Fibroblast of lung (primary cell): Measurements from ENCODE around the gene BEND7. TPM values are rescaled to one million over a fixed set of nuclear protein-coding genes. Genes with fewer than 3 reads are reported as not detected.
"Not testable (repeated sequence)": the region's sequence is repeated elsewhere in the genome, so short reads cannot be mapped to it uniquely, and the experiment has no call there.

Experiments used
- DNase-seq, 2 donors: peaks; one replicate each; pipeline versions ENCODE4 v3.0.0 to v3.0.0-alpha.2; 2010; ENCODE audit warnings: low read depth in 2 of 2
- H2AFZ ChIP-seq: 2 replicates; pipeline ENCODE4 v1.5.1; 2012; ENCODE audit warnings: low read length, control low read depth, inconsistent platforms
- H3K27ac ChIP-seq: 2 replicates; pipeline ENCODE4 v1.5.1; 2011; ENCODE audit warnings: low read length, control low read depth; ENCODE audit not compliant: insufficient read depth
- H3K27me3 ChIP-seq: 2 replicates; pipeline ENCODE4 v1.5.1; 2011; ENCODE audit warnings: mild to moderate bottlenecking, low read length; ENCODE audit not compliant: control insufficient read depth, insufficient read depth
- H3K36me3 ChIP-seq: 2 replicates; pipeline ENCODE4 v1.5.1; 2011; ENCODE audit warnings: low read length; ENCODE audit not compliant: control insufficient read depth, insufficient read depth
- H3K4me1 ChIP-seq: 2 replicates; pipeline ENCODE4 v1.5.1; 2011; ENCODE audit warnings: low read length; ENCODE audit not compliant: control insufficient read depth, insufficient read depth; ENCODE audit errors: extremely low read depth
- H3K4me2 ChIP-seq: 2 replicates; pipeline ENCODE4 v1.5.1; 2011; ENCODE audit warnings: low read length, control low read depth; ENCODE audit not compliant: insufficient read depth; ENCODE audit errors: extremely low read depth
- H3K4me3 ChIP-seq, 4 experiments: fragments of 200-600 bp in 1 of 4; sonication (generic) in 1 of 4; replicated peaks in 1 of 4; 2 replicates each; pipeline ENCODE4 v1.5.1; 2011 to 2016; ENCODE audit warnings: low read length in 4 of 4, low read depth in 3 of 4, mild to moderate bottlenecking in 3 of 4, control low read depth in 2 of 4, inconsistent platforms in 1 of 4, mixed read lengths in 1 of 4; ENCODE audit not compliant: insufficient read depth in 1 of 4; ENCODE audit errors: control extremely low read depth in 1 of 4
- H3K79me2 ChIP-seq: 2 replicates; pipeline ENCODE4 v1.5.1; 2012; ENCODE audit warnings: mild to moderate bottlenecking, low read length, inconsistent platforms; ENCODE audit not compliant: control insufficient read depth, insufficient read depth
- H3K9ac ChIP-seq: 2 replicates; pipeline ENCODE4 v1.5.1; 2011; ENCODE audit warnings: mild to moderate bottlenecking, low read length, control low read depth; ENCODE audit not compliant: insufficient read depth
- H3K9me3 ChIP-seq: 2 replicates; pipeline ENCODE4 v1.5.1; 2012; ENCODE audit warnings: low read depth, low read length; ENCODE audit not compliant: control insufficient read depth, insufficient read depth
- H4K20me1 ChIP-seq: 2 replicates; pipeline ENCODE4 v1.5.1; 2011; ENCODE audit warnings: low read length; ENCODE audit not compliant: control insufficient read depth, insufficient read depth; ENCODE audit errors: extremely low read depth
- CTCF ChIP-seq, 2 donors: IDR thresholded peaks in 1 of 2; conservative IDR thresholded peaks in 1 of 2; 1 replicate in 1 of 2; 2 replicates in 1 of 2; pipeline ENCODE4 v1.5.1; 2011 to 2012; ENCODE audit warnings: low read length in 2 of 2, control low read depth in 1 of 2, inconsistent platforms in 1 of 2, low read depth in 1 of 2, mild to moderate bottlenecking in 1 of 2
- EZH2 ChIP-seq: IDR thresholded peaks from 2 replicates; pipeline ENCODE4 v1.5.1; 2012; ENCODE audit warnings: low read length, control low read depth, mild to moderate bottlenecking; ENCODE audit errors: missing control alignments
- polyA plus RNA-seq, 2 donors: library from polyadenylated mRNA; depleted of rRNA in 1 of 2; stranded (reverse) in 1 of 2; unstranded in 1 of 2; fragments of >200 nt; gene quantifications; 2 replicates each; pipeline ENCODE4 v1.2.1, GENCODE V29; 2011 to 2012; ENCODE audit warnings: missing spikeins in 1 of 2
- total RNA-seq: library from RNA; depleted of rRNA; stranded (reverse); fragments of >200 nt; gene quantifications from 2 replicates; pipeline ENCODE4 v1.2.1, GENCODE V29; 2014

BEND7 gene
- total and polyA plus RNA-seq, 2 donors (not counting 1 experiment from before 2014, with no cell fraction given), result 6.2 to 10.6 TPM

GRCh38 chr10:13439313-13440184 is 89.3 kb downstream of the BEND7 start:
- Histone ChIP-seq H3K27ac (no peak overlapping the region), H3K27me3 (peaks cover 16% of the 10 kb centered on the region), H3K36me3 (no peaks in the 10 kb centered on the region), H3K9ac (no peak overlapping the region), H3K79me2 (no peaks in the 10 kb centered on the region), H3K4me1 (no peaks in the 10 kb centered on the region), H2AFZ (no peak overlapping the region), H3K4me3 (peak overlapping the region in 2 of 4 experiments; percentile 19 to 40), H3K4me2 (peak overlapping the region; percentile 66), H3K9me3 (no peaks in the 10 kb centered on the region), H4K20me1 (no peaks in the 10 kb centered on the region)
- peak in 1 of 2 donors; percentile 35 for DNase-seq
- peak; percentile 13 for TF ChIP-seq EZH2
- no peak for TF ChIP-seq CTCF (conservative IDR thresholded peaks at IDR 0.05 in 1 of 2, IDR thresholded peaks at IDR 0.05 in 1 of 2; ENCODE audit: low read depth in 1 of 2, low read length in 2 of 2)

GRCh38 chr10:13437026-13437555 is 91.7 kb downstream of the BEND7 start:
- no peak overlapping the region for H3K9ac ChIP-seq
- H3K4me1 ChIP-seq, result no peaks in the 10 kb centered on the region
- H3K9me3 ChIP-seq, result no peaks in the 10 kb centered on the region
- H3K79me2 ChIP-seq, result no peaks in the 10 kb centered on the region
- peaks cover 19% of the 10 kb centered on the region for H3K27me3 ChIP-seq
- H4K20me1 ChIP-seq, result no peaks in the 10 kb centered on the region
- no peak for DNase-seq
- no peak overlapping the region for H3K4me2 ChIP-seq
- H3K27ac ChIP-seq, result no peak overlapping the region
- no peak overlapping the region for H3K4me3 ChIP-seq
- H3K36me3 ChIP-seq, result no peaks in the 10 kb centered on the region
- no peak for TF ChIP-seq CTCF (conservative IDR thresholded peaks at IDR 0.05 in 1 of 2, IDR thresholded peaks at IDR 0.05 in 1 of 2; ENCODE audit: low read depth in 1 of 2, low read length in 2 of 2)
- TF ChIP-seq EZH2, result no peak
- no peak overlapping the region for H2AFZ ChIP-seq

- DNase-seq, H3K27ac ChIP-seq, H2AFZ ChIP-seq, H3K4me1 ChIP-seq, H3K4me2 ChIP-seq, H3K36me3 ChIP-seq, H4K20me1 ChIP-seq, H3K9ac ChIP-seq, H3K4me3 ChIP-seq, H3K9me3 ChIP-seq, H3K79me2 ChIP-seq: not testable (repeated sequence)
- H3K27me3 ChIP-seq, result peaks cover 19% of the 10 kb centered on the region
Observed at GRCh38 chr10:13427943-13428342, 100.9 kb downstream of the BEND7 start.
